Measurements from ENCODE around the gene IL34. TPM values are rescaled to one million over a fixed set of nuclear protein-coding genes. Genes with fewer than 3 reads are reported as not detected.

The IL34 gene
- total and polyA plus RNA-seq, 9 donors = 0.88 to 4.0 (median 1.8) TPM

DNA sequence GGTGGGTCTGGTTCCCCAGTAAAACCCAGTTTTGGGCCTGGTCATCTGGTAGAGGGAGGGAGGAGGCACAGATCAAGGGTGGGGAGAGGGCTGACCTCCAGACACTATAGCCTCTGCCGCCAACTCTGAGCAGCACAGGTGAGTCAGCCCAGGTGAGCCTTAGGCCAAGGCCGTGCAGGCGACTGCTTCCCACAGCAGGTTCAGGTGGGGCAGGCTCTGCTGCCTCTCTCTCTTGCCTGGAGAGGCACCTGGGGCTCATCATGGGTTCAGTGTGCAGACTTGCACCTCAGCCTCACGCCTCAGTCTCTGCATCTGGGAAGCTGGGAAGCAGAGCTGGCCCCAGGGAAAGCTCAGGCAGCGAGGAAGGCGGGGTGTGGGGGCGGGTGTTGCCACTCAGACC is 37.8 kb upstream of the IL34 start:
- DNase-seq = no peak
- intact Hi-C loops (cut with DNase I) = no loop called here
- WGBS, 3 donors = 88 to 93% (median 89%) methylated on average over 7 of the region's 7 CpGs
- Histone ChIP-seq H3K27ac (no peak overlapping the region), H3K4me1 (ENCODE audit: insufficient read depth) (no peaks in the 10 kb centered on the region), H3K9me3 (no peaks in the 10 kb centered on the region), H3K27me3 (no peaks in the 10 kb centered on the region), H3K4me3 (no peak overlapping the region), H3K36me3 (no peaks in the 10 kb centered on the region)
- TF ChIP-seq POLR2A (IDR thresholded peaks at IDR 0.05) (no peak), EP300 (IDR thresholded peaks at IDR 0.05) (no peak)
- TF ChIP-seq, protein P1, sequence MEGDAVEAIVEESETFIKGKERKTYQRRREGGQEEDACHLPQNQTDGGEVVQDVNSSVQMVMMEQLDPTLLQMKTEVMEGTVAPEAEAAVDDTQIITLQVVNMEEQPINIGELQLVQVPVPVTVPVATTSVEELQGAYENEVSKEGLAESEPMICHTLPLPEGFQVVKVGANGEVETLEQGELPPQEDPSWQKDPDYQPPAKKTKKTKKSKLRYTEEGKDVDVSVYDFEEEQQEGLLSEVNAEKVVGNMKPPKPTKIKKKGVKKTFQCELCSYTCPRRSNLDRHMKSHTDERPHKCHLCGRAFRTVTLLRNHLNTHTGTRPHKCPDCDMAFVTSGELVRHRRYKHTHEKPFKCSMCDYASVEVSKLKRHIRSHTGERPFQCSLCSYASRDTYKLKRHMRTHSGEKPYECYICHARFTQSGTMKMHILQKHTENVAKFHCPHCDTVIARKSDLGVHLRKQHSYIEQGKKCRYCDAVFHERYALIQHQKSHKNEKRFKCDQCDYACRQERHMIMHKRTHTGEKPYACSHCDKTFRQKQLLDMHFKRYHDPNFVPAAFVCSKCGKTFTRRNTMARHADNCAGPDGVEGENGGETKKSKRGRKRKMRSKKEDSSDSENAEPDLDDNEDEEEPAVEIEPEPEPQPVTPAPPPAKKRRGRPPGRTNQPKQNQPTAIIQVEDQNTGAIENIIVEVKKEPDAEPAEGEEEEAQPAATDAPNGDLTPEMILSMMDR (IDR thresholded peaks at IDR 0.05) = no peak

DNA sequence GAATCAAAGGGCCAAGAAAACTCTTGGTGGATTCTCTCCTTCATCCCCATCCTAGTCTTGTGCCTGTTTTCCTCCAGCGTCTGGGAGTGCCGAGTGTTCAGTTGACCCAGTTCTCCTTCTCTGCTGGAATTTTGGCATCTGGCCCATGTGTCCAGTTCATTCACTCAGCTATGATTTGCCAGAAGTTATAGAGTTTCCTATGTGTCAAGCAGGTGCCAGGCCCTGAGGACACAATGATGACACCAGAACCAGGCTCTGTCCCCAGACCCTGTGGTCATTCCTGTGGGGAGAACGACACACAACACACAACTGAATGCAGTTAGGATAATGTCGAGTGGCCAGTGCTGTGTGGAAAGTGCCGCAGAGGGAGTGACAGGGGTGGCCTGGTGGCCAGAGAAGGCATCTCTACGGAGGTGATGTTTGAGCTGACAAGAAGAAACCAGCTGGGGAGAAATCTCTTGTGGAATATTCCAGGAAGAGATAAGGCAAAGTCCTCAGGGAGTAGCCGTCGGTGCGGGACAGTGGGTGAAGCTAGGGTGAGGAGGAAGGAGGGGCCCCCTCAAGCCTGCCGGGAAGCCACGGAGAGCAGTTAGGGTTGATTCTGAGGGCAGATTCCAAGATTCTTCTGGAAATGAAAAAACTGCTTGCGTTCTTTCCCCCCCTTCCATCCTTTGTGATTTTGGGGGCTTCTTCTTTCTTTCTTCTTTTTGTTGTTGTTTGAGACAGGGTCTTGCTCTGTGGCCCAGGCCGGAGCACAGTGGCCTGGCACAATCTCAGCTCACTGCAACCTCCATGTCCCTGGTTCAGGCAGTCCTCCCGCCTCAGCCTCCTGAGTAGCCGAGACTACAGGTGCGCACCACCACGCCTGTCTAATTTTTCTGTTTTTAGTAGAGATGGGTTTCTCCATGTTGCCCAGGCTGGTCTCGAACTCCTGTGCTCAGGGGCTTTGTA is 35.8 kb upstream of the IL34 start:
- TF ChIP-seq, protein P1 (IDR thresholded peaks at IDR 0.05) = no peak
- TF ChIP-seq POLR2A (IDR thresholded peaks at IDR 0.05) = no peak
- no peak for TF ChIP-seq EP300 (IDR thresholded peaks at IDR 0.05)
- Histone ChIP-seq H3K4me3 (no peak overlapping the region), H3K36me3 (no peaks in the 10 kb centered on the region), H3K9me3 (no peaks in the 10 kb centered on the region), H3K27me3 (no peaks in the 10 kb centered on the region), H3K4me1 (ENCODE audit: insufficient read depth) (peaks cover 3% of the 10 kb centered on the region), H3K27ac (no peak overlapping the region)
- intact Hi-C loops (cut with DNase I) = no loop called here
- WGBS, 3 donors = 72 to 78% (median 78%) methylated on average over 18 of the region's 18 CpGs
- DNase-seq = no peak

DNA sequence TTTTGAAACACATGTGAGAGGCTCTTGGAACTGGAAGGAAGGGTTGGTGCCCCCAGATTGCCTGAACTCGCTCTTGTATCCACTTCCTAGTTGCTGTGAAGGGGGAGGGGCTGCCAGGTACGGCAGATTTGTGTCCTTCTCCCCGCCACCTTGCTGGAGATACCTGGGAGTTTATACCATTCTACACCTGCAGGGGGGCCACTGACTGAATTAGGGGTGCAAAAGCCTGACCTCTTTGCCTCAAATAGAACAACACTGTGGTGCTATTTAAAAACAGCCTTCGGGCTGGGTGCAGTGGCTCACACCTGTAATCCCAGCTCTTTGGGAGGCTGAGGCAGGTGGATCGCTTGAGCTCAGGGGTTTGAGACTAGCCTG is 35.1 kb upstream of the IL34 start:
- Histone ChIP-seq H3K27ac (no peak overlapping the region), H3K36me3 (no peaks in the 10 kb centered on the region), H3K4me3 (no peak overlapping the region), H3K27me3 (no peaks in the 10 kb centered on the region), H3K9me3 (no peaks in the 10 kb centered on the region), H3K4me1 (ENCODE audit: insufficient read depth) (peaks cover 3% of the 10 kb centered on the region)
- DNase-seq = no peak
- no peak for TF ChIP-seq POLR2A (IDR thresholded peaks at IDR 0.05)
- WGBS, 3 donors = 92 to 93% (median 93%) methylated on average over 5 of the region's 5 CpGs
- intact Hi-C loops (cut with DNase I) = no loop called here

DNA sequence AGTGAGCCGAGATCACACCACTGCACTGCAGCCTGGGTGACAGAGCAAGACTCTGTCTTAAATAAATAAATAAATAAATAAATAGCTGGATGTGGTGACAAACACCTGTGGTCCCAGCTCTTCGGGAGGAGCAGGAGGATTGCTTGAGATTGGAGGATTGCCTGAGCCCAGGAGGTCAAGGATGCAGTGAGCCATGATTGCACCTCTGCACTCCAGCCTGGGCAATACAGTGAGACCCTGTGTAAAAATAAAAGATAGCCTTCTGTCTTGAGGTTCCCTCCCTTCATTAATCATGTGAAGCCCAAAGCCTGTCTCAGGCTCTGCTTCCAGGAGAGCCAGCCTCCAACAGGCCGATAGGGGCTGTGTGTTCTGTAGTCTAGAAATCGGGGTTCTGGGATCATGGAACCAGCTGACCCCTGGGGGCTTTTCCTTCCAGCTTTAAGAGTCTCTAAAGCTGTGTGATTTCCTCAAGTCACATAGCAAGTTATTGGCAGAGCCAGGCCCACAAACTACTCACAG is 34.5 kb upstream of the IL34 start:
- Histone ChIP-seq H3K36me3 (no peaks in the 10 kb centered on the region), H3K9me3 (no peaks in the 10 kb centered on the region), H3K27me3 (no peaks in the 10 kb centered on the region), H3K4me1 (ENCODE audit: insufficient read depth) (peaks cover 3% of the 10 kb centered on the region), H3K27ac (no peak overlapping the region), H3K4me3 (no peak overlapping the region)
- WGBS, 3 donors = 79 to 85% (median 84%) methylated on average over 4 of the region's 4 CpGs
- TF ChIP-seq POLR2A (IDR thresholded peaks at IDR 0.05) (no peak), EP300 (IDR thresholded peaks at IDR 0.05) (no peak)
- TF ChIP-seq, protein P1 (IDR thresholded peaks at IDR 0.05) = no peak
- no peak for DNase-seq
- intact Hi-C loops (cut with DNase I) = no loop called here

DNA sequence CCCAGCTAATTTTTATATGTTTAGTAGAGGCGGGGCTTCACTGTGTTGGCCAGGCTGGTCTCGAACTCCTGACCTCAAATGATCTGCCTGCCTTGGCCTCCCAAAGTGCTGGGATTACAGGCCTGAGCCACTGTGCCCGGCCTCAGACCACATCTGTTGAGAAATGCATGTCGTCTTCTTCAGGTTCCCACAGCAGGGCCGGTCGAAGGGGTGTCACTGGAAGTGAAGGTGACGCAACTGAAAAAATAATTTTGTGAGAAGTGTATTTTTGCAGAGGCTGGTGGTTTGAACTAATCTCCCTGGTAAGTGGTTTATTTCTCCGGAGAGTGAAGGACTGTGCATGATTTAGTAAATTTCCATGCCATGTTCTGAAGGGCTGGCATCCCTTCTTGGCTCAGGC is 33.4 kb upstream of the IL34 start:
- TF ChIP-seq POLR2A (IDR thresholded peaks at IDR 0.05) (no peak), EP300 (IDR thresholded peaks at IDR 0.05) (no peak)
- TF ChIP-seq, protein P1 (IDR thresholded peaks at IDR 0.05) = no peak
- intact Hi-C loops (cut with DNase I) = no loop called here
- 96 to 97% (median 97%) methylated on average over 8 of the region's 8 CpGs for WGBS, 3 donors

More for the DNA sequence above, 33.4 kb upstream of the IL34 start:
- Histone ChIP-seq H3K27me3 (no peaks in the 10 kb centered on the region), H3K4me3 (no peak overlapping the region), H3K36me3 (no peaks in the 10 kb centered on the region), H3K9me3 (no peaks in the 10 kb centered on the region), H3K27ac (no peak overlapping the region), H3K4me1 (ENCODE audit: insufficient read depth) (peaks cover 3% of the 10 kb centered on the region)
- no peak for DNase-seq
